LNCAP (cell line): Measurements from ENCODE around the gene PRDX5.

Experiments used
- TF ChIP-seq, protein P1 (sequence below): fragments of 450-650 bp; IDR thresholded peaks from 2 replicates; pipeline ENCODE4 v1.5.1; 2017; ENCODE audit warnings: mild to moderate bottlenecking

PRDX5 gene

DNA sequence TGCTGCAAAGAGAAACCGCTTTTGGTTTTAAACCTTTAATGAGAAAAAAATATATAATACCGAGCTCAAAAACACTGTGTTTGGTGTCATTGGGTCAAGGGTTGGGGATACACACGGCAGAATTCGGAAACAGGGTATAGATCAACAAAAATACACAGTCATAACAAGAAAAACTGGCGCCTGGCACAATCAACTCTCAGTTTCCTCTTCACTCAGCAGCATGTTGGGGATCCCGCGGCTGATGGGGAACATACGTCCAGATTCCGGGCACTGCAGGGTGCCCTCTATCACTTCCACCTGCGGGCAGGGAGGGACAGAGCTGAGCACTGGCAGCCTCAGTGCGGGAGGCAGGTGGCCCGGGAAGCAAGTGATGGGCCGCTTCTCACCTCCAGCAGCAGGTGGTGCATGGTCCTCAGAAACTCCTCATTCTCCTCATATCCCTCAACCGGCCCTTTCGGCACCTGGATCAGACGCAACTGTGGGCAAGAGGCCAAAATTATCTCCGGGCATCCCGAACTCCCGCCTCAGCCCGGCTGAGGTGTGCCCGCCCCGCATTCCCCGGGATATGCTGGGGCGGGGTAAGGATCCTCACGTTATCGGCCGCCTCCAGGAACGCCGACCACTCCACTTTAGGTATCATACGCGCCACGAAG, 1.1 kb upstream of the PRDX5 start:
- TF ChIP-seq, protein P1, sequence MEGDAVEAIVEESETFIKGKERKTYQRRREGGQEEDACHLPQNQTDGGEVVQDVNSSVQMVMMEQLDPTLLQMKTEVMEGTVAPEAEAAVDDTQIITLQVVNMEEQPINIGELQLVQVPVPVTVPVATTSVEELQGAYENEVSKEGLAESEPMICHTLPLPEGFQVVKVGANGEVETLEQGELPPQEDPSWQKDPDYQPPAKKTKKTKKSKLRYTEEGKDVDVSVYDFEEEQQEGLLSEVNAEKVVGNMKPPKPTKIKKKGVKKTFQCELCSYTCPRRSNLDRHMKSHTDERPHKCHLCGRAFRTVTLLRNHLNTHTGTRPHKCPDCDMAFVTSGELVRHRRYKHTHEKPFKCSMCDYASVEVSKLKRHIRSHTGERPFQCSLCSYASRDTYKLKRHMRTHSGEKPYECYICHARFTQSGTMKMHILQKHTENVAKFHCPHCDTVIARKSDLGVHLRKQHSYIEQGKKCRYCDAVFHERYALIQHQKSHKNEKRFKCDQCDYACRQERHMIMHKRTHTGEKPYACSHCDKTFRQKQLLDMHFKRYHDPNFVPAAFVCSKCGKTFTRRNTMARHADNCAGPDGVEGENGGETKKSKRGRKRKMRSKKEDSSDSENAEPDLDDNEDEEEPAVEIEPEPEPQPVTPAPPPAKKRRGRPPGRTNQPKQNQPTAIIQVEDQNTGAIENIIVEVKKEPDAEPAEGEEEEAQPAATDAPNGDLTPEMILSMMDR, result peak; percentile 28; the same call in 1 of the 2 replicates

DNA sequence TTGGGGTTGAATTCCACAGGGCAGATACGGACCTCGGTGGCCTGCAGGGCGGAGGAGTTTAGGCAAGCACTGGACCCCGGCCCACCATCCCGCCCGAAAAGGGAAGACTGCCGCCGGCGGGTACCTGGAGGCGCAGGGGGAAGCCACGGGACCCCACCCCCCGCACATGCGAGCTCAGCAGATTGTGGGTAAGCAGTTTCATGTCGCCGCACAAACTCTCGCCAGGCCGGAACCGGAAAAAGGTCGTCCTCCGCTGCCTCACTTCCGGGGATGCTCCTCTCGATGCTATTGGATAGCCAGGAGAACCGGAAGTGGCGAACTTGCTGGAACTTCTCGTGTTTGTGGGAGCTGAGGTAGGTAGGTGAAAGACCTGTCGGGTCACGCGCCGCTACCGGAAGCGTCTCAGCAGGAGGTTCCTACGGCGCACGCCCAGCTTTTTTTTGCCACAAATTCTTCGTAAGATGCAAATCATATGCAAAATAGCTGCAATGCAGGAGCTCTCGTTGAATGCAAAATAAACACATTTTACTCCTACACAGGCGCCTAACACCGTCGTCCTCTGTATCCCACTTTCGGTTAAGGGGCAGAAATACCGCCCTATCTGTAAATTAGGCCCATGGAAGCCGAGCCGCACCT, 478 bp upstream of the PRDX5 start, which contains the start of gene TRMT112:
Gene TRMT112, minus strand, starts transcription at position 235 of the 636 bp plus-strand sequence. Its CDS starts 33 bp downstream, at position 202.
- TF ChIP-seq, protein P1, result no peak

DNA sequence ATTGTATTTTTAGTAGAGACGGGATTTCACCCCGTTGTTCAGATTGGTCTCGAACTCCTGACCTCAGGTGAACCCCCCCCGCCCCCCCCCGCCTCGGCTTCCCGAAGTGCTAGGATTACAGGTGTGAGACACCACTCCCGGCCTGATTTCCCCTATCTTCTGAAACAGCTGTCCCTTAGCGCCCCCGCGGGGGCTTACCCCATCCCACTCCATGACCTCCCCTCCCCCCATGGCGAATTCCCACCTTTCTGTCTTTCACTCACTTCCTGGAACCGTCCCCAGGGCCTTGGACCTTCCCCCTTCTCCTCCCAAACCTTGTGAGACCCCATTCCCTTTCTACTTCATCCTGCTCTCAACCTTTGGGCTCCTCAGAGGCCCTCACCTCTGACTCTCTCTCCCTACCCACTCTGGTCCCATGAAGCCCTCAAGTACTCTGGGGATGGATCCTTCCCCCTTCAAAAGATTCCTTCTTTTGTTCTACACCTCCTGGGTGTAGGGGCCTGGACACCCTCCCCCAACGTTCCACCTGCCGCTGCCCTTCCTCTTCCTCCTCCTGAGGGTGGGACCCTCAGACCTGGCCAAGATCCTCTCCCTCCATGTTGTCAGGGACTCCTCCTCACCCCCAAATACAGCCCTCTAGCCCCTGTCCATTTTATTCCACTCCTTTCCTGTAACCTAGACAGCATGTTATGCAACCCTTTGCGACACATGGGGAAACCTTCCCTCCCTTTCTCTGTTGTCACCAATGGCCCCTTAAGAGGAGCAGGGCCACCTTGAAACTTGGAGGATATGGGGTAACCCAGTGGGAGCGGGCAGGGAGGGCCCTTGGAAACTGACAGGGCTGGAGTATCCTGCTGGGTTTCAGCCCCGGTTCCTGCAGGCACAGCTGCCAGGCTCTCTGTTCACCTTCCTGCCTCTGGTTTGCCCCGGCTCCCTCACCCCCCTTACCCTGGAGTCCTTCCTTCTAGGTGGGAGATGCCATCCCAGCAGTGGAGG, 1.1 kb downstream of the PRDX5 start:
- TF ChIP-seq, protein P1, result no peak

DNA sequence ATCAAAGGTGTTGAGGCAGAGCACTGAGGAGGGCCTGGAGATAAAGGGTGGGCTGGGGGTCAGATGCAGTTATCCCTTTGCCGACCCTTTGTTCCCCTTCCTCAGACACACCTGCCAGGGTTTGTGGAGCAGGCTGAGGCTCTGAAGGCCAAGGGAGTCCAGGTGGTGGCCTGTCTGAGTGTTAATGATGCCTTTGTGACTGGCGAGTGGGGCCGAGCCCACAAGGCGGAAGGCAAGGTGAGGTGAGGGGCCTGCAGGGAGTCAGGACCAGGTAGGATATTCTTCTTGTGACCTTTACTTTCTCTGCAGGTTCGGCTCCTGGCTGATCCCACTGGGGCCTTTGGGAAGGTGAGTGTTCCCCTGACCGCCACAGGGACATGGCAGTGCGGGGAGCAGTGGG, 2.6 kb downstream of the PRDX5 start:
- TF ChIP-seq, protein P1, result no peak

DNA sequence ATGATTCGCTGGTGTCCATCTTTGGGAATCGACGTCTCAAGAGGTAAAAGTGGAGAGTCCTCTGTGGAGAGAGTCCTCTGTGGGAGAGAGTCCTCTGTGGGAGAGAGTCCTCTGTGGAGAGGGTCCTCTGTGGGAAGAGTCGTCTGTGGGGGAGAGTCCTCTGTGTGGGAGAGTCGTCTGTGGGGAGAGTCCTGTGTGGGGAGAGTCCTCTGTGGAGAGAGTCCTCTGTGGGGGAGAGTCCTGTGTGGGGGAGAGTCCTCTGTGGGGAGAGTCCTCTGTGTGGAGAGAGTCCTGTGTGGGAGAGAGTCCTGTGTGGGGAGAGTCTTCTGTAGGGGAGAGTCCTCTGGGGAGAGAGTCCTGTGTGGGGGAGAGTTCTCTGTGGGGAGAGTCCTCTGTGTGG, 3.1 kb downstream of the PRDX5 start:
- TF ChIP-seq, protein P1, result no peak

DNA sequence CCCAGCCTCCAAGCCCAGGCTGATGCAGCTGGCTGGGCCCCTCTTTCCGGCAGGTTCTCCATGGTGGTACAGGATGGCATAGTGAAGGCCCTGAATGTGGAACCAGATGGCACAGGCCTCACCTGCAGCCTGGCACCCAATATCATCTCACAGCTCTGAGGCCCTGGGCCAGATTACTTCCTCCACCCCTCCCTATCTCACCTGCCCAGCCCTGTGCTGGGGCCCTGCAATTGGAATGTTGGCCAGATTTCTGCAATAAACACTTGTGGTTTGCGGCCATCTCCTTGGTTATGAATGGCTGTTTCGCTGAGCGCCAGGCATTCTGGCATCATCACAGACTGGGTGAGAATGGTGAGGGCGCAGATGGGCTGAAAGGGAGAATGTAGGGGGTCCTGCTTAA, 3.6 kb downstream of the PRDX5 start:
- TF ChIP-seq, protein P1, result no peak

DNA sequence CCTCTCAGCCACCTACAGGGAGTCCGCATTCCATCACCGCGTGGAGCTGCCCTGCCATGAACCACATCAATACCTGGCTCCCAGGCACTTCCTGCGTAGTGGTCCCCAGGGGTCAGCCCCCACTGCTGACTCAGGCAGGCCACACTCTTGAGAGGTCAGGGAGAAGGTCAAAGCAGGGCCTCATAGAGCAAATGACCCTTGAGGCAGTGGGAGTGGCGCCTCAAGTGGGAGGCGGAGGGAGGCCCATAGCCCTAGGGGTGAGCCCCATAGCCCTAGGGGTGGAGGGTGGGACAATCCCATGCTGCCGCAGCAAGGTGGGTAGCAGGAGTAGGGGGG, 5.0 kb downstream of the PRDX5 start:
- TF ChIP-seq, protein P1, result no peak
